Right hindlimb (tissue), 1 donor: ENCODE measurements around the gene LTBP1.

Experiments
- DNase-seq: peaks from one replicate; pipeline ENCODE4 v3.0.0-alpha.2; 2018

Gene LTBP1

GRCh38 chr2:33121416-33121815, 174.7 kb downstream of the LTBP1 start:
- DNase-seq: no peak

GRCh38 chr2:33121925-33122324, 175.2 kb downstream of the LTBP1 start:
- no peak for DNase-seq

- no peak for DNase-seq
Observed at GRCh38 chr2:33122726-33123125, 176.0 kb downstream of the LTBP1 start.

GRCh38 chr2:33123216-33123615, 176.5 kb downstream of the LTBP1 start:
- DNase-seq: no peak

- DNase-seq: no peak
Observed at GRCh38 chr2:33126552-33126951, 179.8 kb downstream of the LTBP1 start.

GRCh38 chr2:33126958-33127357, 180.2 kb downstream of the LTBP1 start:
- no peak for DNase-seq

GRCh38 chr2:33129263-33130053, 182.7 kb downstream of the LTBP1 start:
- DNase-seq: no peak

GRCh38 chr2:33130054-33130447, 183.3 kb downstream of the LTBP1 start:
- no peak for DNase-seq

GRCh38 chr2:33130544-33130943, 183.8 kb downstream of the LTBP1 start:
- no peak for DNase-seq

GRCh38 chr2:33131111-33131510, 184.4 kb downstream of the LTBP1 start:
- no peak for DNase-seq

GRCh38 chr2:33131749-33132148, 185.0 kb downstream of the LTBP1 start:
- no peak for DNase-seq

GRCh38 chr2:33133454-33133952, 186.8 kb downstream of the LTBP1 start:
- DNase-seq: peak; percentile 40

- DNase-seq: peak; percentile 87
Observed at GRCh38 chr2:33134086-33134771, 187.5 kb downstream of the LTBP1 start.

GRCh38 chr2:33134791-33135560, 188.2 kb downstream of the LTBP1 start:
- peak; percentile 68 for DNase-seq

GRCh38 chr2:33135645-33136044, 188.9 kb downstream of the LTBP1 start:
- DNase-seq: no peak

GRCh38 chr2:33136056-33136455, 189.3 kb downstream of the LTBP1 start:
- DNase-seq: no peak

GRCh38 chr2:33136566-33136965, 189.8 kb downstream of the LTBP1 start:
- no peak for DNase-seq

- no peak for DNase-seq
Observed at GRCh38 chr2:33137331-33137730, 190.6 kb downstream of the LTBP1 start.

- DNase-seq: no peak
Observed at GRCh38 chr2:33139949-33140348, 193.2 kb downstream of the LTBP1 start.

GRCh38 chr2:33141476-33141875, 194.7 kb downstream of the LTBP1 start:
- no peak for DNase-seq

- no peak for DNase-seq
Observed at GRCh38 chr2:33142810-33143209, 196.1 kb downstream of the LTBP1 start.

- DNase-seq: no peak
Observed at GRCh38 chr2:33144243-33144642, 197.5 kb downstream of the LTBP1 start.

GRCh38 chr2:33145459-33145858, 198.7 kb downstream of the LTBP1 start:
- no peak for DNase-seq
